A549 (cell line): ENCODE data around the gene LST1. TPM values are rescaled to one million over a fixed set of nuclear protein-coding genes. Genes with fewer than 3 reads are reported as not detected.
"Not testable (repeated sequence)": the region's sequence is repeated elsewhere in the genome, so short reads cannot be mapped to it uniquely, and the experiment has no call there.

ENCODE experiments used
- ATAC-seq, 2 experiments: fragments of 200-7000 bp in 1 of 2; fragments of >200 bp in 1 of 2; cut with Nextera tagmentation in 1 of 2; cut with Tn5 transposase in 1 of 2; 3 replicates each; pipeline versions ENCODE4 v1.8.0 to v1.9.1; 2018 to 2020; ENCODE audit warnings: mild to moderate bottlenecking in 1 of 2, moderate library complexity in 1 of 2
- CTCF ChIA-PET: fragments of 300-600 bp; sonication (Branson Sonifier 250); formaldehyde crosslinking; extraction: SDS; loops from one replicate; lab custom pipeline; 2021; ENCODE audit warnings: antibody characterized with exemption, inconsistent platforms; lab: Yijun Ruan, JAX
- POLR2A ChIA-PET: fragments of 350-600 bp; formaldehyde crosslinking; extraction: SDS; loops from one replicate; lab custom pipeline; 2021; ENCODE audit warnings: antibody characterized with exemption, inconsistent platforms; lab: Yijun Ruan, JAX
- DNase-seq, 2 experiments: peaks; one replicate each; pipeline versions ENCODE4 v3.0.0 to v3.0.0-alpha.2; 2011 to 2016; ENCODE audit warnings: low read depth in 1 of 2, low spot score in 1 of 2
- FAIRE-seq: peaks from 2 replicates; lab custom pipeline; 2011; peaks lifted over from hg19 to GRCh38; lab: Jason Lieb, UNC
- H3K27ac ChIP-seq, 2 experiments: fragments of >200 bp; sonication (Bioruptor Twin); formaldehyde crosslinking; 3 replicates each; pipeline ENCODE4 v1.5.1; 2016 to 2017
- H3K4me1 ChIP-seq: fragments of >200 bp; sonication (Bioruptor Twin); formaldehyde crosslinking; 3 replicates; pipeline ENCODE4 v1.6.1; 2016
- H3K4me2 ChIP-seq: fragments of >200 bp; sonication (Bioruptor Twin); formaldehyde crosslinking; 3 replicates; pipeline ENCODE4 v1.6.1; 2016
- H3K4me3 ChIP-seq: fragments of >200 bp; sonication (Bioruptor Twin); formaldehyde crosslinking; 3 replicates; pipeline ENCODE4 v1.5.1; 2016
- H3K9me3 ChIP-seq: fragments of >200 bp; sonication (Bioruptor Twin); formaldehyde crosslinking; 3 replicates; pipeline ENCODE4 v1.6.1; 2016
- CBX2 ChIP-seq: fragments of 200-600 bp; sonication (generic); IDR thresholded peaks from 2 replicates; pipeline ENCODE4 v1.6.1; 2016; ENCODE audit warnings: low read depth, mild to moderate bottlenecking, borderline replicate concordance
- CBX8 ChIP-seq: fragments of 200-600 bp; sonication (generic); IDR thresholded peaks from 2 replicates; pipeline ENCODE4 v1.6.1; 2016
- EHF ChIP-seq: fragments of 250-450 bp; sonication (Bioruptor Pico); IDR thresholded peaks from 2 replicates; pipeline ENCODE4 v1.5.0; 2020; ENCODE audit warnings: mild to moderate bottlenecking
- EHMT2 ChIP-seq: fragments of 200-600 bp; sonication (generic); IDR thresholded peaks from 2 replicates; pipeline ENCODE4 v1.6.1; 2016; ENCODE audit warnings: antibody characterized with exemption, low read depth, mild to moderate bottlenecking, moderate library complexity
- EP300 ChIP-seq, 2 experiments: fragments of >200 bp; sonication (Bioruptor Twin); formaldehyde crosslinking; IDR thresholded peaks; 2 replicates in 1 of 2; 3 replicates in 1 of 2; pipeline ENCODE4 v1.6.1; 2016 to 2017
- FOSB ChIP-seq: fragments of 250-450 bp; sonication (Bioruptor Pico); IDR thresholded peaks from 2 replicates; pipeline ENCODE4 v1.5.0; 2020; ENCODE audit warnings: mild to moderate bottlenecking, moderate library complexity
- HEYL ChIP-seq: fragments of 250-450 bp; sonication (Bioruptor Pico); IDR thresholded peaks from 2 replicates; pipeline ENCODE4 v1.8.0; 2021; ENCODE audit warnings: mild to moderate bottlenecking, moderate library complexity
- HOXB5 ChIP-seq: fragments of 250-450 bp; sonication (Bioruptor Pico); IDR thresholded peaks from 2 replicates; pipeline ENCODE4 v1.5.0; 2020; ENCODE audit warnings: mild to moderate bottlenecking, moderate library complexity
- KDM1A ChIP-seq: fragments of 200-600 bp; sonication (generic); IDR thresholded peaks from 2 replicates; pipeline ENCODE4 v1.6.1; 2016; ENCODE audit warnings: low read depth, mild to moderate bottlenecking
- MAFK ChIP-seq: fragments of 450-650 bp; IDR thresholded peaks from 2 replicates; pipeline ENCODE4 v1.6.1; 2014; ENCODE audit not compliant: partially characterized antibody
- NFE2L2 ChIP-seq: fragments of 150-350 bp; conservative IDR thresholded peaks from 2 replicates; pipeline ENCODE4 v1.6.1; 2014; ENCODE audit warnings: low read length
- NR3C1 ChIP-seq: fragments of >200 bp; sonication (Bioruptor Twin); formaldehyde crosslinking; IDR thresholded peaks from 3 replicates; pipeline ENCODE4 v1.6.1; 2017
- POLR2AphosphoS2 ChIP-seq: conservative IDR thresholded peaks from 2 replicates; pipeline ENCODE4 v1.6.1; 2012; ENCODE audit warnings: low read length, improper control_type of control experiment, inconsistent platforms
- RAD21 ChIP-seq, 2 experiments: fragments of >200 bp in 1 of 2; sonication (Bioruptor Twin) in 1 of 2; formaldehyde crosslinking in 1 of 2; IDR thresholded peaks in 1 of 2; conservative IDR thresholded peaks in 1 of 2; 2 replicates in 1 of 2; 3 replicates in 1 of 2; pipeline ENCODE4 v1.6.1; 2012 to 2018; ENCODE audit warnings: inconsistent platforms in 1 of 2
- RCOR1 ChIP-seq: fragments of 150-350 bp; IDR thresholded peaks from 2 replicates; pipeline ENCODE4 v1.6.1; 2014; ENCODE audit warnings: antibody characterized with exemption, low read length, low read depth
- RNF2 ChIP-seq: fragments of 200-600 bp; sonication (generic); IDR thresholded peaks from 2 replicates; pipeline ENCODE4 v1.6.1; 2016; ENCODE audit warnings: low read depth, mild to moderate bottlenecking, antibody characterized with exemption, moderate library complexity, borderline replicate concordance
- WGBS: methylation state at CpG from one replicate; pipeline ENCODE4 v1.1.6; 2017; ENCODE audit errors: missing lambda C conversion rate; 5-methylcytosine and 5-hydroxymethylcytosine counted together
- polyA plus RNA-seq, 4 experiments: library from polyadenylated mRNA; depleted of rRNA in 3 of 4; stranded (reverse); fragments of >200 nt; fragmentation: RNase III in 1 of 4; extraction: RNeasy Plus Mini Kit Qiagen cat#74134 plus additional on column Dnase treatment in 1 of 4; gene quantifications; 2 replicates in 3 of 4; 3 replicates in 1 of 4; pipeline ENCODE4 v1.2.3, GENCODE V29; 2011 to 2017
- TF ChIP-seq, protein P1 (sequence below): fragments of >200 bp; sonication (Bioruptor Twin); formaldehyde crosslinking; IDR thresholded peaks from 3 replicates; pipeline ENCODE4 v1.5.1; 2016
- TF ChIP-seq, protein P2 (sequence below): fragments of >200 bp; sonication (Bioruptor Twin); formaldehyde crosslinking; IDR thresholded peaks from 2 replicates; pipeline ENCODE4 v1.6.1; 2016
- TF ChIP-seq, protein P3 (sequence below): fragments of 250-450 bp; sonication (Bioruptor Pico); IDR thresholded peaks from 2 replicates; pipeline ENCODE4 v1.5.0; 2020; ENCODE audit warnings: low read depth, mild to moderate bottlenecking, moderate library complexity
- TF ChIP-seq, protein P4 (sequence below): fragments of 200-600 bp; sonication (generic); IDR thresholded peaks from 2 replicates; pipeline ENCODE4 v1.6.1; 2016; ENCODE audit warnings: antibody characterized with exemption, mild to moderate bottlenecking, moderate library complexity
- TF ChIP-seq, protein P5 (sequence below): IDR thresholded peaks from 2 replicates; pipeline ENCODE4 v1.6.1; 2012

Gene LST1
- polyA plus RNA-seq, 2 of the 4 experiments (the other 2 are of a cell fraction): 0.19 to 0.26 TPM

DNA sequence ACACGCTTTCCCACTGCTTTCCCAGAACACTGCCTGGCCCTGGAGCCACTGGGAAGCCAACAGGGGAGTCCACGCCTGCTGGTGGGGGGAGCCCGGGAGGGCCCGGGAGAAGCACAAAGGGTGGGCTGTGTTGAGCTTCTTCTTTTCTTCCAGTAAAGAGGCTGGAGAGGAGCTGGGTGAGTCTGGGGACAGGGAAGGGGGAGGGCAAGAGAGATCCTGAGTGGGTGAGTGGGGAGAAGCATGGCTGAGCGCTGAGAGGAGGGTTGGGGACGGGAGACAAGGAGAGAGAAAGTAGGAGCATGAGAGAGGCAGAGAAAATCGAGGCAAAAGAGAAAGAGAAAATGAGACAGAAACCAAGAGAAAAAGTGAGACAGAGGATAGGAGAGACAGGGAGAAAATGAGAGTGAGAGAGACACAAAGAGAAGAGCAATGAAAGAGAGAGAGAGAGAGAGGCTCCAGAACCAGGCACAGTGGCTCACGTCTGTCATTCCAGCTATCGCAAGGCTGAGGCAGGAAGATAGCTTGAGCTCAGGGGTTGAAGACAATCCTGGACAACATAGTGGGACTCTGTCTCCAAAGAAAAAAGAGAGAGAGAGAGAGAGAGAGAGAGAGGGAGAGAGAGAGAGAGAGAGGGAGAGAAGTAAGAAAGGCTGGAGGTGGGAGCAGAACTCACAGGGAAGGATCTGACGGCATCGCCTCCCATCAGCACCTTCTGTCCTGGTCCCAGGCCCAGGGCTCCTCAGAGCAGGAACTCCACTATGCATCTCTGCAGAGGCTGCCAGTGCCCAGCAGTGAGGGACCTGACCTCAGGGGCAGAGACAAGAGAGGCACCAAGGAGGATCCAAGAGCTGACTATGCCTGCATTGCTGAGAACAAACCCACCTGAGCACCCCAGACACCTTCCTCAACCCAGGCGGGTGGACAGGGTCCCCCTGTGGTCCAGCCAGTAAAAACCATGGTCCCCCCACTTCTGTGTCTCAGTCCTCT, 2.0 kb downstream of the LST1 start:
- no peak for FAIRE-seq
- H3K9me3 ChIP-seq: no peaks in the 10 kb centered on the region
- DNase-seq: no peak
- TF ChIP-seq CBX2 (no peak), CBX8 (no peak), RCOR1 (no peak)
- TF ChIP-seq, protein P1, sequence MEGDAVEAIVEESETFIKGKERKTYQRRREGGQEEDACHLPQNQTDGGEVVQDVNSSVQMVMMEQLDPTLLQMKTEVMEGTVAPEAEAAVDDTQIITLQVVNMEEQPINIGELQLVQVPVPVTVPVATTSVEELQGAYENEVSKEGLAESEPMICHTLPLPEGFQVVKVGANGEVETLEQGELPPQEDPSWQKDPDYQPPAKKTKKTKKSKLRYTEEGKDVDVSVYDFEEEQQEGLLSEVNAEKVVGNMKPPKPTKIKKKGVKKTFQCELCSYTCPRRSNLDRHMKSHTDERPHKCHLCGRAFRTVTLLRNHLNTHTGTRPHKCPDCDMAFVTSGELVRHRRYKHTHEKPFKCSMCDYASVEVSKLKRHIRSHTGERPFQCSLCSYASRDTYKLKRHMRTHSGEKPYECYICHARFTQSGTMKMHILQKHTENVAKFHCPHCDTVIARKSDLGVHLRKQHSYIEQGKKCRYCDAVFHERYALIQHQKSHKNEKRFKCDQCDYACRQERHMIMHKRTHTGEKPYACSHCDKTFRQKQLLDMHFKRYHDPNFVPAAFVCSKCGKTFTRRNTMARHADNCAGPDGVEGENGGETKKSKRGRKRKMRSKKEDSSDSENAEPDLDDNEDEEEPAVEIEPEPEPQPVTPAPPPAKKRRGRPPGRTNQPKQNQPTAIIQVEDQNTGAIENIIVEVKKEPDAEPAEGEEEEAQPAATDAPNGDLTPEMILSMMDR: no peak
- TF ChIP-seq, protein P2, sequence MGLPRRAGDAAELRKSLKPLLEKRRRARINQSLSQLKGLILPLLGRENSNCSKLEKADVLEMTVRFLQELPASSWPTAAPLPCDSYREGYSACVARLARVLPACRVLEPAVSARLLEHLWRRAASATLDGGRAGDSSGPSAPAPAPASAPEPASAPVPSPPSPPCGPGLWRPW: no peak
- H3K4me2 ChIP-seq: no peak overlapping the region
- H3K4me3 ChIP-seq: no peak overlapping the region
- 71% methylated on average over 8 of the region's 12 CpGs for WGBS
- CTCF ChIA-PET: interaction anchor here (1.5 to 18.3 kb wide), 3 partner anchors 6 to 42 kb away, joined by 4 to 338 read pairs (median 338); partner anchors contain the start of genes ATP6V1G2, LST1, LTB and NCR3
- H3K27ac ChIP-seq: no peak overlapping the region
- no peak for ATAC-seq
- POLR2A ChIA-PET: no interaction called here
- H3K4me1 ChIP-seq: no peaks in the 10 kb centered on the region

DNA sequence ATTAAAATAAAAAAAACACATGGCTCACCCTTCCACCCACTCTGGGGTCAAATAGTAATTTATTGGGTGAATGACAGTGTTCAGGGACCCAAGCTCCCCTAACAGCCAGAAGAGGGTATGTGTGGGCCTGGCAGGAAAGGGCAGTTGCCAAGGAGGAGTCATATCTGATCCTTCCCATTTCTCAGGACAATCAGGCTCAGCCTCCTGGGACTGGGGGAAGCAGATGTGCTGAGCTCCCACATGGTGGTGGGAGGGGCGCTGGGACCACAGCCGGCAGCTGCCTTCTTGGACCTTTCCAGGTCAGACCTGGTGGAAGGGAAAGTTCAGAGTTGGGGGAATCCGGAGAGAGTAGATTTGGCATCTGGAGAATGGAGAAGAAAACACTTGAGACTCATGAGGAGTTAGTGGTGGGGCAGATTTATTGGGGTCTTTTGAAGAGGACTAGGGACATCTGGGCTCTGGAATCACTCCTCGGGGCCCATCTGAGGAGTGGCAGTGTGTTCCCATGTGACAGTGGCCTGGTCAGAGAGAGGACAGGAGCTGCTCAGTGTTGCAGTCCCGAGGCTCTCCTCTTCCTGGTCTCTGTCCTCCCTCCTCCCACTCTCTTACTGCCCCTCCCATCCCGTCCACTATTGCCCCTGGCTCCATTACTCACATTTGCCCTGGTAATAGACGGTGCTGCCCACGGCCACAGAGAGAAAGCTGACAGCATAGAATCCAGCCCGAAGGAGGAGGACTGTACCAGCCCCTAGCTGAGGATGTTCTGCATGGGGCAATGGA, 3.0 kb downstream of the LST1 start:
- 57% methylated on average over 9 of the region's 9 CpGs for WGBS
- POLR2A ChIA-PET: no interaction called here
- TF ChIP-seq HEYL (no peak), RAD21 (conservative IDR thresholded peaks at IDR 0.05 in 1 of 2, IDR thresholded peaks at IDR 0.05 in 1 of 2) (no peak), NR3C1 (no peak), KDM1A (no peak), MAFK (no peak), NFE2L2 (no peak), EHMT2 (no peak), EP300 (IDR thresholded peaks at IDR 0.05) (no peak), FOSB (CRISPR knock-in tag) (no peak), EHF (CRISPR knock-in tag) (no peak), RNF2 (no peak), HOXB5 (CRISPR knock-in tag) (no peak), POLR2AphosphoS2 (no peak)
- TF ChIP-seq, protein P3, sequence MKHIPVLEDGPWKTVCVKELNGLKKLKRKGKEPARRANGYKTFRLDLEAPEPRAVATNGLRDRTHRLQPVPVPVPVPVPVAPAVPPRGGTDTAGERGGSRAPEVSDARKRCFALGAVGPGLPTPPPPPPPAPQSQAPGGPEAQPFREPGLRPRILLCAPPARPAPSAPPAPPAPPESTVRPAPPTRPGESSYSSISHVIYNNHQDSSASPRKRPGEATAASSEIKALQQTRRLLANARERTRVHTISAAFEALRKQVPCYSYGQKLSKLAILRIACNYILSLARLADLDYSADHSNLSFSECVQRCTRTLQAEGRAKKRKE (CRISPR knock-in tag): no peak
- TF ChIP-seq, protein P4, sequence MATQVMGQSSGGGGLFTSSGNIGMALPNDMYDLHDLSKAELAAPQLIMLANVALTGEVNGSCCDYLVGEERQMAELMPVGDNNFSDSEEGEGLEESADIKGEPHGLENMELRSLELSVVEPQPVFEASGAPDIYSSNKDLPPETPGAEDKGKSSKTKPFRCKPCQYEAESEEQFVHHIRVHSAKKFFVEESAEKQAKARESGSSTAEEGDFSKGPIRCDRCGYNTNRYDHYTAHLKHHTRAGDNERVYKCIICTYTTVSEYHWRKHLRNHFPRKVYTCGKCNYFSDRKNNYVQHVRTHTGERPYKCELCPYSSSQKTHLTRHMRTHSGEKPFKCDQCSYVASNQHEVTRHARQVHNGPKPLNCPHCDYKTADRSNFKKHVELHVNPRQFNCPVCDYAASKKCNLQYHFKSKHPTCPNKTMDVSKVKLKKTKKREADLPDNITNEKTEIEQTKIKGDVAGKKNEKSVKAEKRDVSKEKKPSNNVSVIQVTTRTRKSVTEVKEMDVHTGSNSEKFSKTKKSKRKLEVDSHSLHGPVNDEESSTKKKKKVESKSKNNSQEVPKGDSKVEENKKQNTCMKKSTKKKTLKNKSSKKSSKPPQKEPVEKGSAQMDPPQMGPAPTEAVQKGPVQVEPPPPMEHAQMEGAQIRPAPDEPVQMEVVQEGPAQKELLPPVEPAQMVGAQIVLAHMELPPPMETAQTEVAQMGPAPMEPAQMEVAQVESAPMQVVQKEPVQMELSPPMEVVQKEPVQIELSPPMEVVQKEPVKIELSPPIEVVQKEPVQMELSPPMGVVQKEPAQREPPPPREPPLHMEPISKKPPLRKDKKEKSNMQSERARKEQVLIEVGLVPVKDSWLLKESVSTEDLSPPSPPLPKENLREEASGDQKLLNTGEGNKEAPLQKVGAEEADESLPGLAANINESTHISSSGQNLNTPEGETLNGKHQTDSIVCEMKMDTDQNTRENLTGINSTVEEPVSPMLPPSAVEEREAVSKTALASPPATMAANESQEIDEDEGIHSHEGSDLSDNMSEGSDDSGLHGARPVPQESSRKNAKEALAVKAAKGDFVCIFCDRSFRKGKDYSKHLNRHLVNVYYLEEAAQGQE: no peak
- TF ChIP-seq, protein P5, sequence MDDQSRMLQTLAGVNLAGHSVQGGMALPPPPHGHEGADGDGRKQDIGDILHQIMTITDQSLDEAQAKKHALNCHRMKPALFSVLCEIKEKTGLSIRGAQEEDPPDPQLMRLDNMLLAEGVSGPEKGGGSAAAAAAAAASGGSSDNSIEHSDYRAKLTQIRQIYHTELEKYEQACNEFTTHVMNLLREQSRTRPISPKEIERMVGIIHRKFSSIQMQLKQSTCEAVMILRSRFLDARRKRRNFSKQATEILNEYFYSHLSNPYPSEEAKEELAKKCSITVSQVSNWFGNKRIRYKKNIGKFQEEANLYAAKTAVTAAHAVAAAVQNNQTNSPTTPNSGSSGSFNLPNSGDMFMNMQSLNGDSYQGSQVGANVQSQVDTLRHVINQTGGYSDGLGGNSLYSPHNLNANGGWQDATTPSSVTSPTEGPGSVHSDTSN: no peak
- H3K4me3 ChIP-seq: no peak overlapping the region
- CTCF ChIA-PET: interaction anchor here (1.3 to 18.3 kb wide), 4 partner anchors 5 to 43 kb away, joined by 4 to 338 read pairs (median 171); partner anchors contain the start of genes ATP6V1G2, LST1, LTB and NCR3
- H3K27ac ChIP-seq: no peak overlapping the region
- H3K9me3 ChIP-seq: no peaks in the 10 kb centered on the region
- no peaks in the 10 kb centered on the region for H3K4me1 ChIP-seq
- DNase-seq: no peak
- H3K4me2 ChIP-seq: no peak overlapping the region
- no peak for FAIRE-seq
- 0 out of 6 replicates have a peak, but pooled peaks of 1 of the 2 experiments have one; percentile 25 for ATAC-seq

DNA sequence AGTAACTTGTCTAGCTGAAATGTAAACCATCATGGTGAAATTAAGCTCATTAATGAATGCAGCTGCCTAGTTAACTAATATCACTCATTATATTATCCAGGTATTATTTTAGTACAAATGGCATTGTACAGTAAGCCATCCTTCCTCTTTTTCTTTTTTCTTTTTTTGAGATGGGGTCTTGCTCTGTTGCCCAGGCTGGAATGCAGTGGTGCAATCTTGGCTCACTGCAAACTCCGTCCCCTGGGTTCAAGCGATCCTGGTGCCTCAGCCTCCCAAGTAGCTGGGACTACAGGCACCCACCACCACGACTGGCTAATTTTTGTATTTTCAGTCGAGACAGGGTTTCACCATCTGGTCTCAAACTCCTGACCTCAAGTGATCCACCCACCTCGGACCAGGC, 4.6 kb downstream of the LST1 start:
- H3K4me2 ChIP-seq, H3K9me3 ChIP-seq, DNase-seq, H3K4me3 ChIP-seq, H3K27ac ChIP-seq, POLR2A ChIA-PET, ATAC-seq, FAIRE-seq, H3K4me1 ChIP-seq: not testable (repeated sequence)
- CTCF ChIA-PET: interaction anchor here (0.6 to 18.3 kb wide), 5 partner anchors 3 to 44 kb away, joined by 3 to 338 read pairs (median 5); partner anchors contain the start of genes ATP6V1G2, LST1, LTB and NCR3
- WGBS: 62% methylated on average over 5 of the region's 5 CpGs
